ENCODE results near the gene CHST5.
A peak's percentile ranks its signal among the peaks of the same experiment; 100 is the strongest.

CHST5 gene

DNA sequence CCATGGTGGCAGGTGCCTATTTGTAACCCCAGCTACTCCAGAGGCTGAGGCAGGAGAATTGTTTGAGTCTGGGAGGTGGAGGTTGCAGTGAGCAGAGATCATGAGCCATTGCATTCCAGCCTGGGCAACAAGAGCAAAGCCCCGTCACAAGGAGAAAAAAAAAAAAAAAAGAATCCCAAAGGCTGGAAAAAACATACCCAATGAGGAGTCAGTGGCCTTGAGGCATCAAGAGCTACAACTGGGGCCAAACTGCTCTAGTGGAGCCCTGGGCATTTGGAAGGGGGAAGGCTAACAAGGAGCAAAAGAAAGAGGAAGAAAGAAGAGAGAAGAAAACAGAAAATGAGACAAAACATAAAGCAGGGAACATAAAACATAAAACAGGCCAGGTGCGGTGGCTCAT, 47.6 kb downstream of the CHST5 start:
- no peak overlapping the region for H3K27ac ChIP-seq
- no peak for TF ChIP-seq ZFX (IDR thresholded peaks at IDR 0.05; ENCODE audit: borderline replicate concordance)
- TF ChIP-seq, protein P1, sequence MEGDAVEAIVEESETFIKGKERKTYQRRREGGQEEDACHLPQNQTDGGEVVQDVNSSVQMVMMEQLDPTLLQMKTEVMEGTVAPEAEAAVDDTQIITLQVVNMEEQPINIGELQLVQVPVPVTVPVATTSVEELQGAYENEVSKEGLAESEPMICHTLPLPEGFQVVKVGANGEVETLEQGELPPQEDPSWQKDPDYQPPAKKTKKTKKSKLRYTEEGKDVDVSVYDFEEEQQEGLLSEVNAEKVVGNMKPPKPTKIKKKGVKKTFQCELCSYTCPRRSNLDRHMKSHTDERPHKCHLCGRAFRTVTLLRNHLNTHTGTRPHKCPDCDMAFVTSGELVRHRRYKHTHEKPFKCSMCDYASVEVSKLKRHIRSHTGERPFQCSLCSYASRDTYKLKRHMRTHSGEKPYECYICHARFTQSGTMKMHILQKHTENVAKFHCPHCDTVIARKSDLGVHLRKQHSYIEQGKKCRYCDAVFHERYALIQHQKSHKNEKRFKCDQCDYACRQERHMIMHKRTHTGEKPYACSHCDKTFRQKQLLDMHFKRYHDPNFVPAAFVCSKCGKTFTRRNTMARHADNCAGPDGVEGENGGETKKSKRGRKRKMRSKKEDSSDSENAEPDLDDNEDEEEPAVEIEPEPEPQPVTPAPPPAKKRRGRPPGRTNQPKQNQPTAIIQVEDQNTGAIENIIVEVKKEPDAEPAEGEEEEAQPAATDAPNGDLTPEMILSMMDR (IDR thresholded peaks at IDR 0.05) = no peak

DNA sequence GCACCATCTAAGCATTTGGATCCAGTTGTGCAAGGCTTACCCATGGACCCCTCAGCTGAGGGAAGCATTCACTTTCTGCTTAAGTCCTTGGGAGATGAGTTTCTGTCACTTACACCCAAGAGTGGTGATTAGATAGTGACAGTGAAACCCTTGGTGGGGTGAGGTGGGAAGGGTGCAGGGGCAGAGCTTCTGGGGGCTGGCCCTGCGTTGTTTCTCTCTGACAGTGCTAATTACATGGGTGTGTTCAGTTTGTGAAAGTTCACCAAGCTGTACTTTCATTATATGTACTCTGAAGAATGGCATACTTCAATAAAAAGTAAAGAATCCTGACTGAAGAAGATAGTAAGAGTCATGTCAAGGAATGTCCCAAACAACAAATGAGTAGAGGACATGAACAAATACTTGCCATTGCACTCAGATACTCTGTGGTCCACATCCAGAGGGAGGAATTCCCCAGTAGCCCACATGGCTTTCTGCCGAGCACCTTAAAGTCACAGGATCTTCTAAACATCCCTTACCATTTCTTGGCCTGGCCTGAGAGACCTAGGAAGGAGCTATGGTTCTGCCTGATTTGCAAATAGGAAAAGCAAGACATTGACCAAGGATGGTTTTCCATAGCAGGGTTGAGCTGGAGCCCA, 49.1 kb downstream of the CHST5 start:
- TF ChIP-seq ZFX (IDR thresholded peaks at IDR 0.05; ENCODE audit: borderline replicate concordance) = no peak
- TF ChIP-seq, protein P1 (IDR thresholded peaks at IDR 0.05) = no peak
- no peak overlapping the region for H3K27ac ChIP-seq

DNA sequence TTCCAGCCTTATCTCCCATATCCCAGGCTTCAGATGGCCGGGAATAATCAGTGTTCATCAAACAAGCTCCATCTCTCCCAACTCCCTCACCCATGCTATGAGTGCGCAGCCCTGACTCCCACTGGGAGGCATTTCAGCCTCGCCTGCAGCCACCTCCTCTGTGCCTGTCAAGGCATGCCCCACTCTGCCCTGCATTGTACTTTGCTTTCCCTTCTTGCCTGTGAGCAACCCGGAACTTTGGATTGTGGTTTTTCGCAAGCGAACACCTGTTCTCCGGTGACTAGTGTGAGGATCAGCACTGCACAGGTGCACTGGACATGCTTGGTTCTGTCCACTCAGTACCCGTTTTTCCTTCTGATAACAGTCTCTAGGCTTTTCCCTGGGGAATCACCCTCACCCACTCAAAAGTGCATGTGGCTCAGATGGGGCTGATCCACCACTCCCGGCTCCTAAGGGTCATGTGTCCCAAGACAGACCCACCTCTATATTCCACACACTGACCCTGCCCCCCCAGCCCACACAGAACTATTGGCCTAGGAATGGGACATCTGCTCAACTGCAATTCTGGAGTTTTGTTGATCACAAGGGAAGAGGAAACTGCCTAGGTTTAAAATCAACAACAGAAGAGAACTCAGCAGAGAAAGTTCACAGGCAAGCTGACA, 49.8 kb downstream of the CHST5 start:
- H3K27ac ChIP-seq = no peak overlapping the region
- TF ChIP-seq, protein P1 (IDR thresholded peaks at IDR 0.05) = no peak
- TF ChIP-seq ZFX (IDR thresholded peaks at IDR 0.05; ENCODE audit: borderline replicate concordance) = no peak

DNA sequence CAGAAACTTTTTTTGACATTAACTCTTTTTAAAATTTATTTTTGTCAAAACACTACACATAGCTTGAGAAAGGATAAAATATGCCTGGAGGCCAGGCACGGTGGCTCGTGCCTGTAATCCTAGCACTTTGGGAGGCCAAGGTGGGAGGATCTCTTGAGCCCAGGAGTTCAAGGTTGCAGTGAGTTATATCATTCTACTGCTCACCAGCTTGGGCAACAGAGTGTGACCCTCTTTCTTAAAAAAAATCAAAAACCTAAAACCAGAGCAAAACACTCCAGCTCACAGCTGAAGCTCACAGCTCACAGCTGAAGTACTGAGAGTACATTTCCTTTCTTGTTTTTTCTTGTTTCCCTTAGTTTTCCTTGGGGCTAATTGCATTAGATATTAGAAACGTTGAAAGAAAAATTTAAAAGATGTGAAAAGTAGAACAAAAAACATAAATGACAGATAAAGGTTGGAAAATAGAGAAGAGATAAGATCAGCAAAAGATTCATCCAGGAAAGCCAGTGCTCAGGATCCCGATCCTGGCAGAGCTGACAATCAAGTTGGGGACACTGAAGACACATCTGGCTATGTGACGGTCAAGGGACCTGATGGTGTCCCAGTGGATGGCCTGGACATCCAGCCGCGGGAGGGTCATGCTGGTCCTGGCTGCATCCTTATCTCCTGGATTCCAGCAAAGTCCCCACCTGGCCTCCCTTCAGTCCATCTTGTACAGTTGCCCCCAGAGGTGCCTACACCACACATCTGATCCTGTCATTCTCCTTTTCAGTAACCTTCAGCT, 50.5 kb downstream of the CHST5 start:
- TF ChIP-seq ZFX (IDR thresholded peaks at IDR 0.05; ENCODE audit: borderline replicate concordance) = no peak
- TF ChIP-seq, protein P1 (IDR thresholded peaks at IDR 0.05) = no peak
- H3K27ac ChIP-seq = no peak overlapping the region

DNA sequence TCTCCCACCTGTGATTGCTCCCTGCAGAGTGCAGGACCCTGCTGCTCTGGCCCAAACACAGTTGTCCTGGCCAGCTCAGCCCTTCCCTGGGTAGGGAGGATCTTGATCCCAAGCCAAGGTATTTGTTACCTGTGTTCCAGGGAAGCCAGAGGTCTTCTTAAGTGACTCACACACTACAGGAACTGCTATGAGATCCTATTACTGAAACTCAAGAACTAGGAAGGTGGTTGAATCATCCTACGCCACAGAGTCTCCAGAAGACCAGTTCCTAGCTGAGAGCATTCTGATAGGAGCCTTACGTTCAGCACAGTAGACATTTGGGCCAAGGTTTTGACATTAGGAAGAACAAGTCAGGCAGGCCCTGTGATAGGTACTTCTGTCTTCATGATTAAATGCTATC, 52.7 kb downstream of the CHST5 start:
- TF ChIP-seq, protein P1 (IDR thresholded peaks at IDR 0.05) = no peak
- no peak for TF ChIP-seq ZFX (IDR thresholded peaks at IDR 0.05; ENCODE audit: borderline replicate concordance)
- H3K27ac ChIP-seq = peak overlapping the region; percentile 43; the same call in 1 of the 2 replicates

DNA sequence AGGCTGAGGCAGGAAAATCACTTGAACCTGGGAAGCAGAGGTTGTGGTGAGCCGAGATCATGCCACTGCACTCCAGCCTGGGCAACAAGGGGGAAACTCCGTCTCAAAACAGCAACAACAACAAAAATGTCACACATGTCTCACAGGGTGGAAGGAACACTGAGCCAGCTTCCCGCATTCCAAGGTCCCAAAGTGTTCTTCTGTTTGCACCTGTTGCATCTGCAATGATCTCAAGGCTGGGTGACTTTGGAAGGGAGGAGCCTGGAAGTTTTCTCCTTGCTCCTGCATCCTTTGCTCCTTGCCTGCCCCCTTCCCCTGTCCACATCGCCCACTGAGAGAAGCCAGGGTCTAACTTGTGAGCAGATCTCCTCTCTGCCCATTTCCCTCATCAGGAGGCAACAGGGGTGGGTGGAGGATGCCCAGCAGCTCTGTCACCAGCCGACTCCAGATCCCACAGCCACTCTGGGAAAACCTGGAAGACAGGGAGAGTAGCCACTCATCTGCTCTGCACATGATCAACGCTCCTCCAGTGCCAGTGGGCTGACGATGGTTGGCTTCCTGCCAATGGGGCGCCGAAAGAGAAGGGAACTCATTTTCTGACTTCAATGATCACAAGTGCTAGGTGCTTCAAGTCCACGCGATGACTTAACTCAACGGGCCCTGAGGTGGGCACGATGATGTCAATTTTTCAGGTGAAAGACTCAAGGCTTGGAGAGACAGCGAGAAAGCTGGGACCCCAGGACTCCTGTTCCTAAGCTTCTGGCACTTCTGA, 53.3 kb downstream of the CHST5 start:
- TF ChIP-seq ZFX (IDR thresholded peaks at IDR 0.05; ENCODE audit: borderline replicate concordance) = no peak
- TF ChIP-seq, protein P1 (IDR thresholded peaks at IDR 0.05) = no peak
- peak overlapping the region; percentile 43; the same call in 1 of the 2 replicates for H3K27ac ChIP-seq

Measured in 22Rv1 (cell line).